Measurements from ENCODE around the gene TMEM121B. TPM values are rescaled to one million over a fixed set of nuclear protein-coding genes. Genes with fewer than 3 reads are reported as not detected.

Gene TMEM121B
- total RNA-seq, 1 donor from 2014 or later = 12.2 TPM

GRCh38 chr22:17117890-17118289 lies 3.3 kb downstream of the TMEM121B start:
- Mint-ChIP-seq H3K9me3 (no peaks in the 10 kb centered on the region), H3K27me3 (ENCODE audit: low read depth) (peaks cover 6% of the 10 kb centered on the region), H3K4me1 (peaks cover 34% of the 10 kb centered on the region), H3K36me3 (ENCODE audit: low read depth) (no peaks in the 10 kb centered on the region), H3K4me3 (peak overlapping the region; percentile 83), H3K27ac (ENCODE audit: unreplicated experiment) (no peak overlapping the region)
- TF ChIP-seq, protein P1, sequence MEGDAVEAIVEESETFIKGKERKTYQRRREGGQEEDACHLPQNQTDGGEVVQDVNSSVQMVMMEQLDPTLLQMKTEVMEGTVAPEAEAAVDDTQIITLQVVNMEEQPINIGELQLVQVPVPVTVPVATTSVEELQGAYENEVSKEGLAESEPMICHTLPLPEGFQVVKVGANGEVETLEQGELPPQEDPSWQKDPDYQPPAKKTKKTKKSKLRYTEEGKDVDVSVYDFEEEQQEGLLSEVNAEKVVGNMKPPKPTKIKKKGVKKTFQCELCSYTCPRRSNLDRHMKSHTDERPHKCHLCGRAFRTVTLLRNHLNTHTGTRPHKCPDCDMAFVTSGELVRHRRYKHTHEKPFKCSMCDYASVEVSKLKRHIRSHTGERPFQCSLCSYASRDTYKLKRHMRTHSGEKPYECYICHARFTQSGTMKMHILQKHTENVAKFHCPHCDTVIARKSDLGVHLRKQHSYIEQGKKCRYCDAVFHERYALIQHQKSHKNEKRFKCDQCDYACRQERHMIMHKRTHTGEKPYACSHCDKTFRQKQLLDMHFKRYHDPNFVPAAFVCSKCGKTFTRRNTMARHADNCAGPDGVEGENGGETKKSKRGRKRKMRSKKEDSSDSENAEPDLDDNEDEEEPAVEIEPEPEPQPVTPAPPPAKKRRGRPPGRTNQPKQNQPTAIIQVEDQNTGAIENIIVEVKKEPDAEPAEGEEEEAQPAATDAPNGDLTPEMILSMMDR (conservative IDR thresholded peaks at IDR 0.05) = no peak
- no peak for DNase-seq (ENCODE audit: low read depth, low spot score)

DNA sequence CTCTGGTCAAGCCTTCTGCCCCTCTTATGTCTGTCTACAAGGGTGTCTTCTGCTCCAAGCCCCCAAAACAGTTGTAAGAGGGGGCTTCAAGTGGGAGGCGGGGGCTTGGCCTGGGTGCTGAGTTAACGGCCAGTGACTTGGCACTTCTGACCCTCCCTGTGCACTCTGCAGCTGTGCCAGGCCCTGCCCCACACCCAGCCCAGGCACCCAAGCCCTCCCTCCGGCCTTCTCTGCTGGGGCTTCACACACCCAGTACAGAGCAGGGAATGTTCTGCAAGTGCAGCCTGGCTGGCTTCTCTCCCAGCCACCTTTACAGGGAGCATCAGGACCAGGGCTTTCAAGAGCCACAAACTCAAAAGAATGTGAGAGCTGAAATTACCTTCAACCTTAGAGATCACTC lies 3.8 kb downstream of the TMEM121B start:
- TF ChIP-seq, protein P1 (conservative IDR thresholded peaks at IDR 0.05) = no peak
- Mint-ChIP-seq H3K36me3 (ENCODE audit: low read depth) (no peaks in the 10 kb centered on the region), H3K9me3 (no peaks in the 10 kb centered on the region), H3K4me3 (no peak overlapping the region), H3K4me1 (peaks cover 34% of the 10 kb centered on the region), H3K27me3 (ENCODE audit: low read depth) (peaks cover 6% of the 10 kb centered on the region), H3K27ac (ENCODE audit: unreplicated experiment) (no peak overlapping the region)
- DNase-seq (ENCODE audit: low read depth, low spot score) = no peak

DNA sequence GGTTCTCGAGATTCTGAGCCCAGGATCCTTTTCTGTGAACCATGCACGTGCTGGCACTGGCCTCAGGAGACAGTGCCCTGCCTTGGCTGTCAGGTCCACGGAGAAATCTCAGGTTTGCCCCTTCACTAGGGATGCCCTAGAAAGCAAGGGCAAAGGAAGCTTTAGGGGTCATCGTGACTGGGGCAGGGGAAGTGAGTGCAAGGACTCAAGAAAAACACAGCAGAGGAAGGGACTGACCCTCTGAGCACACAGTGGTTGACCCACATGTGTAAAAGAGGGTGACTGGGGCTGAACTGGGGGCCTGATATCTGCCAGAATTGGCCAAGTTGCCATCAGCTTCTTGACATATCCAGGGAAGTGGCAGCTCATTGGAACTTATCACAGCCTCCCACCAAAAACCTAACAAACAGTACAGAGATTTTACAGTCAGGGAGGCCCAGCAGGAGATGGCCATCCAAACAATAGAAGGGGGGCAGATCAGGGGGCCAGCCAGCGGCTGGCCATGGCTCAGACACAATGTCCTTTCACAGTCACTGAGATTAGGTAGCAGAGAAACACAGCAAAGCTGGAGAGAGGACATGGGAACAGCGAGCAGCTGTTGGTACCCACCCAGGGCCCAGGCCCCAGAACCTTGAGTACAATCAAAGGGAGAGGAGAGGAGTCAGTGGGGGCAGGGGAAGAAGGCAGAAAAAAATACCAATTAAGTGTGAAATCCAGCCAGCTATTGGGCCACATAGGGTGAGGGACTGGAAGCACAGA lies 4.4 kb downstream of the TMEM121B start:
- Mint-ChIP-seq H3K27me3 (ENCODE audit: low read depth) (peaks cover 6% of the 10 kb centered on the region), H3K27ac (ENCODE audit: unreplicated experiment) (no peak overlapping the region), H3K9me3 (no peaks in the 10 kb centered on the region), H3K36me3 (ENCODE audit: low read depth) (no peaks in the 10 kb centered on the region), H3K4me3 (peak overlapping the region; percentile 24), H3K4me1 (peaks cover 30% of the 10 kb centered on the region)
- TF ChIP-seq, protein P1 (conservative IDR thresholded peaks at IDR 0.05) = no peak
- DNase-seq (ENCODE audit: low read depth, low spot score) = no peak

DNA sequence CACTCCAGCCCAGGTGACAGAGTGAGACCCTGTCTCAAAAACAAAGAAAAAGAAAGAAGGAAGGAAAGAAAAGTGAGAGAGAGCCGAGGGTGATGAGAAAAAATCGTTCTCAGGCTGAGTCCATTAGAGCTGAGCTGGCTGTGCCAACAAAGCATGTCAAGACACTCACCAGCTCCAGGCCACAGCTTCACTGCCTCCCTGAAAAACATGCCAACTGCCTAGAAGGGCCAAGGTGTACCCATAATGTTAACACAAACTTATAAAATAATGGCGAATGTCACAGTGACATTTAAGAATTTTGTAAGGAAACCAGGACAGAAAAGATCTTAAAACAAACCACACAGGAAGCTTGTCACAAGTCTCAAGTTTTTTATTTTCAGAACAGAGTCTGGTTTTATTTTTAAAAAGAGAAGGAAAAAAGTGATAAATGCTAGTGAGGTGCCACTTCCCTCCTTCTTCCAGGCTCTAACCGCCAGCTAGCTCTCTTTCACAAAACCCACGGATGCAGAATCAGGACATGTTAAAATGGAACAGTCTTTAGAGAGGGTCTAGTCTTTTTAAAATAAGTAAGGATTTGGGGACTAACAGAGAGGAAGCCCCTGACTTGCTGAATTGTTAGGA lies 5.1 kb downstream of the TMEM121B start:
- Mint-ChIP-seq H3K27me3 (ENCODE audit: low read depth) (peaks cover 6% of the 10 kb centered on the region), H3K4me1 (peaks cover 25% of the 10 kb centered on the region), H3K4me3 (no peak overlapping the region), H3K36me3 (ENCODE audit: low read depth) (no peaks in the 10 kb centered on the region), H3K27ac (ENCODE audit: unreplicated experiment) (no peak overlapping the region), H3K9me3 (no peaks in the 10 kb centered on the region)
- no peak for DNase-seq (ENCODE audit: low read depth, low spot score)
- TF ChIP-seq, protein P1 (conservative IDR thresholded peaks at IDR 0.05) = no peak

GRCh38 chr22:17115236-17115635 lies 5.9 kb downstream of the TMEM121B start:
- H3K9me3 Mint-ChIP-seq = no peaks in the 10 kb centered on the region
- no peak for DNase-seq (ENCODE audit: low read depth, low spot score)
- no peaks in the 10 kb centered on the region for H3K36me3 Mint-ChIP-seq (ENCODE audit: low read depth)
- no peak overlapping the region for H3K4me3 Mint-ChIP-seq
- peaks cover 6% of the 10 kb centered on the region for H3K27me3 Mint-ChIP-seq (ENCODE audit: low read depth)
- TF ChIP-seq, protein P1 (conservative IDR thresholded peaks at IDR 0.05) = no peak
- H3K27ac Mint-ChIP-seq (ENCODE audit: unreplicated experiment) = no peak overlapping the region
- peaks cover 25% of the 10 kb centered on the region for H3K4me1 Mint-ChIP-seq
